HG03064 (cell line): ENCODE results near the gene P2RX7.
"Not testable (repeated sequence)": the region's sequence is repeated elsewhere in the genome, so short reads cannot be mapped to it uniquely, and the experiment has no call there.

Experiments
- ATAC-seq: cut with Tn5 transposase; IDR thresholded peaks from one replicate; pipeline ENCODE4 v1.9.1; 2021; ENCODE audit warnings: low read depth; ENCODE audit not compliant: unreplicated experiment

P2RX7 gene

DNA sequence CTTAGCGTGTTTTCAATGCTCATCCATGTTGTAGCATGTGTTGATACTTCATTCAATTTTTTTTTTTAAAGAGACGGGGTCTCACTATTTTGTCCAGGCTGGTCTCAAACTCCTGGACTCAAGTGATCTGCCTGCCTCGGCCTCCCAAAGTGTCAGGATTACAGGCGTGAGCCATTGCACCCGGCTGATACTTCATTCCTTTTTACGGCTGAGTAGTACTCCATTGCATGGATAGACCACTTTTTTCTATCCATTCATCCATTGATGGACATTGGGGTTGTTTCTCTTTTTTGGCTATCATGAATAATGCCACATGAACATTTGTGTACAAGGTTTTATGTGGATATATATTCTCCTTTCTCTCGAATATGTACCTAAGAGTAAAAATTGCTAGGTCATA is 1.2 kb downstream of the P2RX7 start:
- ATAC-seq: no peak

DNA sequence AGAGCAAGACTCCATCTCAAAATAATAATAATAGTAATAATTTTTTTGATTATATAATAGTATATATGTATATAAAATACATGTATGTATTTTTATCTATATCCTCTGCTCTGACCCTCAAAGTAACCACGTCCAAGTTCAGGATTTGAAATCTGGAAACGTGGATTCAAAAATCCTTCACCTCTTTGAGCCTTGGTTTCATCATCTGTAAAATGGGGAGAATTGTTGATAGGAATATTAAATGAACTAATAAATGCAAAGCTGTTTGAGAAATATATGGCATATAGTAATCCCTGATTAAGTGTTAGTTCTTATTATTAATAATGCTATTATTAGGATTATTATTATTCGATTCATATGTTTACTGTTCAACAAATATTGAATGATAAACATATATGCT is 2.6 kb downstream of the P2RX7 start:
- ATAC-seq: no peak

DNA sequence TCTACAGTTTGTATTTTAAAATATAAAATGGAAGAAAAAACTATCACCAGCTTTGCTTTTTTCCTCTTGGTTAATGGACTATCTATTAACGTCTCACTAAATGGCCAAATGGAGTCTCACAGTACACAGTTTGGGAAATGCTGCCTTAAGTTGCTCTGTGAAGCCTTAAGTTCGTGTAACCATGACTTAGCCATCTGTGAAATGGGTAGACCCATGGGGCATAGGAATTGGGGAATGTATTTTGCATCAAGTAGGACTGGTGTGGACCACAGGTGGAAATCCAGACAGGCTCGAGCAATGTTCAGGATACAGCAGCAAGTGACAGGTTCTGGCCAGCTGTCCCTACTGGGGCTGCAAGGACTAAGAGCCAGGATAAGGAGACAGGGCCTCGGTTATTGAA is 4.8 kb downstream of the P2RX7 start:
- no peak for ATAC-seq

DNA sequence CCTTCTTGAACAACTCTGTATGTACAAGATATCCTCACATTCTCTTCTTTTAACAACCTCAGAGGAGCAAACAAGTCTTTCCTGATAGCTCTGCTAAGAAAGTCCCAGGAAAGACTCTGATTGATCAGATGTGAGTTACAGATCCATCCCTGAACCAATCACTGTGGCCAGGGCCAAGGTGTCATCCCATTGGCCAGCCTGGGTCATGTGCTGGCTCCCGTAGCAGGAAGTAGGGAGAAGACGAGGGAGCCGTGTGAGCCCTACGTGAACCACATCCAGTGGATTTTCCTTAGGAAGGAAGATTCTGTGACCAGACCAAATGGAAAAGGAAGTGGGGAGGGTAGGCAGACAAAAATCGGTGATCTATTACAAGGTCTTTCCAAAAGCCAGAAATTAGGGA is 5.6 kb downstream of the P2RX7 start:
- ATAC-seq: no peak

DNA sequence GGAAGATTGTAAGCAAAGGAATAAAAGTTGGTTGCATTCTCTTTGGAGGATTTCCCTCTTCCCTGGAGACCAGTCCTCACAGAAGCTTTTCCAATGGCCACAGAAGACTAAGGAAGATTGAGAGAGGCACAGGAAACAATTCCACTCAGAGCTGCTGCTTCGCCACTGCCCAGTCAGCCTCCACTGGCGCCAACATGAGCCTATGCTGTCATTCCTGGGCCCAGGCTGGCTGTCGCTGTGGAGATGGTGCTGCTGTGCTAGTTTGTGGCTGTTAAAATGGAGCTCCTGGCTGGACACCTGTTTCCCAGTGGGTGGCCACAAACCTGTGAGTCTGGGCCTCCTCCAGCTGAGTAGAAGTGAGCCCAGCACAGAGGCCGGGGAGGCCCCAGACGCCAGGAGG is 6.6 kb downstream of the P2RX7 start:
- ATAC-seq: no peak

DNA sequence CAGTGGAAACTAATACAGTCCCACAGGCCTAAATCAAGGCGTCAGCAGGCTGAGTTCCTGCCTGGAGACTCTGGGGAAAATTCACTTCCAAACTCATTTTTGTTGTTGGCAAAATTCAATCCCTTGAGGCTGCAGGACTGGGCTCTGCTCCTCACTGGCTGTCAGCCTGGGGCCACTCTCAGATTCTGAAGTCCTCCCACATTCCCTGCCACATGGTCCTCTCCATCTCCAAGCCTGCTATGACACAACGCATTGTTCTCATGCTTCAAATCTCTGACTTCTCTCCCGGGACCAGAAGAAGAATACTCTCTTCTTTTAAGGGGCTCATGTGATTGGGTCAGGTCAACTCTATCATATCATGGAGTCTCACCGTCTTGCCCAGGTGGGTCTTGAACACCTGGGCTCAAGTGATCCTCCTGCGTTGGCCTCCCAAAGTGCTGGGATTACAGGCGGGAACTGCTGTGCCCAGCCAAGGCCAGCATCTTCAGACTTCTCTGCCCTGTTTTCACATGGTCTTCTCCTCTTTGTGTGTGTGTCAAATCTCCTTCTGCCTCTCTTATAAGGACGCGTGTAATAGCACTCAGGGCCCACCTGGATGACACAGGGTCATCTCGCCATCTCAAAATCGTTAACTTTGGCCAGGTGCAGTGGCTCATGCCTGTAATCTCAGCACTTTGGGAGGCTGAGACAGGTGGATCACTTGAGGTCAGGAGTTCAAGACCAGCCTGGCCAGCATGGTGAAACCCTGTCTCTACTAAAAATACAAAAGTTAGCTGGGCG is 9.7 kb downstream of the P2RX7 start:
- ATAC-seq: no peak

DNA sequence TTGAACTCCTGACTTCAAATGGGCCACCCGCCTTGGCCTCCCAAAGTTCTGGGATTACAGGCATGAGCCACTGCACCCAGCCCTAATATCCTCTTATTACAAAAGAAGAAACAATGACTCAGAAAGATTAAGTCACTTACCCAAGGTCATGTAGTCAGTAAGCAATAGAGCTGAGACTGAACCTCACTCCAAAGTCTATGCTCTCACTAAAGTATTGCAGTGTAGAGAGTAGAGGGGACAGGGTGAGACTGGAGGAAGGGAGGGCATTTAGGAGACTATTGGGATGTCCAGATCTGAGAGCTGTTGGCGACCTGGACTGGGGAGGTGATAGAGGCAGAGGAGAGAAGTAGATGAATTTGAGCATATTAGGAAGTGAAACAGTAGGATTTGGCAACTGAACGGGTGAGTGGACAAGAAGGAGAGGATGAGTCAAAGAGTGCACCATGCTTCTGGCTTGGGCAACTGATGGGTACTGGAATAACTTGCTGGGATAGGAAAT is 11.8 kb downstream of the P2RX7 start:
- ATAC-seq: no peak

DNA sequence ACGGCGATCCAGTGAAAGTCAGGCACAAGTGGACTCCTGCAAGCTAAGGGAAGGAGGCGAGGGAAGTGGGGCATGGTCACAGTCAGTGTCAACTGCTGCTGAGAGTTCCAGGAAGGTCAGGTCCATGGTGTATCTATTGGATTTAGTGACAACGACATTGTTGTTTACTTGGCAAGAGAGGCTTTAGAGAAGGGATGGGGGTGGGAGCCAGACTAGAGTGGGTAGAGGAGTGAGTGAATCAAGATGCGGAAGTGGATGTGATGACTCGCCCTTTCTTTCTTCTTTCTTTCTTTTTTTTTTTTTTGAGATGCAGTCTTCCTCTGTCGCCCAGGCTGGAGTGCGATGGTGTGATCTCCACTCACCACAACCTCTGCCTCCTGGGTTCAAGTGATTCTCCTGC is 12.5 kb downstream of the P2RX7 start:
- ATAC-seq: no peak

DNA sequence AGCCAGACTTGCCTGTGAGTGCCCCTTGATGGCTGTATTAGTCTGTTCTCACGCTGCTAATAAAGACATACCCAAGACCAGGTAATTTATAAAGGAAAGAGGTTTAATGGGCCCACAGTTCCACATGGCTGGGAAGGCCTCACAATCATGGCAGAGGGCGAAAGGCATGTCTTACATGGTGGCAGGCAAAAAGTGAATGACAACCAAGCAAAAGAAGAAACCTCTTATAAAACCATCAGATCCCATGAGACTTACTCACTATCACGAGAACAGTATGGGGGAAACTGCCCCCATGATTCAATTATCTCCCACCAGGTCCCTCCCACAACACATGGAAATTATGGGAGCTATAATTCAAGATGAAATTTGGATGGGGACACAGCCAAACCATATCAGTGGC is 16.6 kb downstream of the P2RX7 start:
- not testable (repeated sequence) for ATAC-seq

DNA sequence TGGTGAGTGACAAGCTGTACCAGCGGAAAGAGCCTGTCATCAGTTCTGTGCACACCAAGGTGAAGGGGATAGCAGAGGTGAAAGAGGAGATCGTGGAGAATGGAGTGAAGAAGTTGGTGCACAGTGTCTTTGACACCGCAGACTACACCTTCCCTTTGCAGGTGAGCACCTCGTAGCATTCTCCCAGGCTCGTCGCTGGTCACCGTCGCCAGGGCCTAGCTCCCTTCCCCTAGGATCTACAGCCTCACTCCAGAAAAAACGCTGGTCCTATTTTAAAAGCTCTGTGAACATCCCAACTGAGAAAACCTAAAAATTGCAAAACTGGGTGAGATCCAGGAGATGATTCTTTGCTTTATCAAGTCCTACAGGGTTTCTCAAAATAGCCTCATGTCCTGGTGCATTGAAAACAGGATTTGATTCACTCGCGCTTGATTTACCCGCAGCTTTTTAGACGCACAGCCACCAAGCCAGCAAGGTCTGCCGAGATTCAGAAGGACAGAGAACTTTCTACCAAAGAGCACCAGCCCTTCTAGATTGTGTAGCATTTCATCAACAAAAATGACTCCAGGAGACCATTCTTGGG is 22.2 kb downstream of the P2RX7 start:
- no peak for ATAC-seq

DNA sequence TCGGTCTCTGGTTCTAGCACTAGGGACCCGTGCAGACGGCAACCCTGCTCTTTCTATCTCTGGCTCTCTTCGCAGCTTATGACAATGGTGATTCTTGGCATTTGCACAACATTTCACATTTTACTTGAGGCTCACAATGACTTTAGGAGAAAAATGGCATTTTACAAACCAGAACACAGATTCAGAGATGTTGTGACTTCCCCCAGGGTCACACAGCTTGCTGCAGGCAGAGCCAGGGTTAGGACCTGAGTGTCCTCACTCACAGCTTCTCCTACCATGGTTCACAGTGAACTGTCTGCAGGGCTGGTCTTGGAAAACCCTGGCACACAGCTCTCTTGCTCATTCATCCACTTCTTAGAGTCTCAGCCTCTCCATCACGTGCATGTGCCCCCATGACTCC is 23.7 kb downstream of the P2RX7 start:
- no peak for ATAC-seq

DNA sequence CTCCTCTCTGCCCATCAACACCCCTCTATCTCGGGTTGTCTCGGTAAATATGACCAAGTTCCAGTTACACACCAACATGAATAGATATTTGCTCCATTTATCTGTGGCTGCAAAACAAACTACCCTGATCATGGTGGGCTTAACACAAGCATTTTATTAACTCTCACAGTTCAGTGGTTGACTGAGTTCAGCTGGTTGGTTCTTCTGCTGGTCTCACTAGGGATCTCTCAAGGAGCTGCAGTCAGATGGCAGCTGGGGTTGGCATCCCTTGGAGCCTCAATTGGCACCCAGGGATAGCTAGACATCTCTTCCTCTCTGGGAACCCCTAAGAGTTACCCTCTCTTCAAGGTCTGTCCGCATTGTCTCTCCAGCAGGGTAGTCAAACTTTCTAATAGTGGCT is 25.4 kb downstream of the P2RX7 start:
- no peak for ATAC-seq

DNA sequence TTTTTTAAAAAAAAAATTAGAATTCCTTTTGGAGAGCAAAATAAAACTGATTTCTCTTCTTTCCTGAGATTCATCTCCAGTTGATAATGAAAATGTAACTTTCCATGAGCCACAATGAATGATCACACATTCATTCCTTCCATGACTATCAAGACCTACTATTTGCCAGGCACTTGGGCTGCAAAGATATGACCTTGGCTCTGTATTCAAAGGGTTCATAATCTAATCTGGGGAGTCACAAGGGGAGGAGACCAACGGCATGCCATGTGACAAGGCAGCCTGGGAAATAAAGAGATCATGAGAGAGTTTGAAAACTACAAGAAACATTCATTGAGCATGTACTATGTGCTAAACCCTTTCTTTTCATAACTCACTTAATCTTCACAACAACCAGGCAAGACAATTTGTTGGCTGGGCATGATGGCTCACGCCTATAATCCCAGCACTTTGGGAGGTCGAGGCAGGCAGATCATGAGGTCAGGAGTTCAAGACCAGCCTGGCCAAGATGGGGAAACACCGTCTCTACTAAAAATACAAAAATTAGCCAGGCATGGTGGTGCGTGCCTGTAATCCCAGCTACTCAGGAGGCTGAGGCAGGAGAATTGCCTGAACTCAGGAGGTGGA is 26.2 kb downstream of the P2RX7 start:
- not testable (repeated sequence) for ATAC-seq

DNA sequence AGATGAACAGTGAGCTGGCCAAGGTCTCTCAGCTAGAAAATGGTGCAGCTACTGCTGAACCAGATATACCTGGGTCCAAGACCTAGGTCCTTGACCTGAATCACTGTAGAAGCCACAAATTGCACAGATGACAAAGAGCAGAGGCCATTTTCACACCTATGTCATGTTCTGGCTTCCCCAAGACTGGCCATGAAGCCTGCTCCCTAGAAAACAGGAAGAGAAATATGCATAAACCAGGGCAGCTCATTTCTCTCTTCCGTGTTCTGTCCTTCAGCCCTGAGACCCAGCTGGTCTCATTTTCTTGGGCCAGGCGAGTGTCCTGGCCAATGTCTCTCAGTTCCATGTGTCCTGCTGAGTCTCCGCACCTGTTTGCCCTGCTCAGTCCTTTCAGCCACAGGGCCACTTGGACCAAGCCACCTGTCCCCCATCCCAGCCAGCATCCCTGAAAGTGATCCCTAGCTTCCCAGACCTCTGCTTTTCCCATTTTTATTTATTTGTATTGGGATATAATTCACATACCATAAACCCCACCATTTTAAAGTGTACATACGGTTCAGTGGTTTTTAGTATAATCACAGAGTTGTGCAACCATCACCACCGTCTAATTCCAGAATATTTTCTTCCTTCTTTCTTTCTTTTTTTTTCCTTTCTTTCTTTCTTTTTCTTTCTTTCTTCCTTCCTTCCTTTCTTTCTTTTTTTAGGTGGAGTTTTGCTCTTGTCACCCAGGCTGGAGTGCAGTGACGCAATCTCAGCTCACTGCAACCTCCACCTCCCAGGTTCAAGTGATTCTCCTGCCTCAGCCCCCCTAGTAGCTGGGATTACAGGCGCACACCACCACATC is 27.0 kb downstream of the P2RX7 start:
- peak; percentile 67 for ATAC-seq

DNA sequence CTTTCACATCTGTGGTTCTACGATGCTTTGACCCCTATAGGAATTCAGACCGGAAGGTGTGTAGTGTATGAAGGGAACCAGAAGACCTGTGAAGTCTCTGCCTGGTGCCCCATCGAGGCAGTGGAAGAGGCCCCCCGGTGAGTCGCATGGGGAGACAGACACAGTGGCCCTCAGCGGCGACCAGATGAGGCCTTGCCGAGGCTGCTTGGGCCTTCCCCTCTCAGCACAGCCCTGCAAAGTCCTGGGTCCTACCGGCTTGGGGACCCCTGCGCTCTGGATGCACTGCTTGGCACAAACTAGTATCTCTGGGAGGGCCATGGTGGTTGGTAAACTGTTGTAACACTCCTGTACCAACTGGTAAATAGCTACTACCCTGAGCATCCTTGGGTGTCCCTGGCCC is 29.7 kb downstream of the P2RX7 start:
- ATAC-seq: no peak

DNA sequence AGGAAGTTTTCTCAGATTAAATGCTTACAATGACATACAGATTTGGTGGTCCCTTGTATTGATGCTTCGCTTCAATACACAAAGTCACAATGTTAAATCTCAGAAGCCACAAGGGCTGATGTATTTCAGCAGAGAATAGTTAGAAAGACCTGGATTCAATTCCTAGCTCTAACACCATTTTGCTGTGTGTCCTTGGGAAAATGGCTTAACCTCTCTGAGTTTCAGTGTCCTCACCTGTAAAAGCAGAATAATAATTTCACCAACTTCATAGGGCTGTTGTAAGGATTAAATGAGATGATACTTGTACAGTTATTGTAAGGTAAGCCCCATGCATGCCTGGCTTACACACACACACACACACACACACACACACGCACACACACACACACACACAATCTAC is 30.3 kb downstream of the P2RX7 start:
- no peak for ATAC-seq

DNA sequence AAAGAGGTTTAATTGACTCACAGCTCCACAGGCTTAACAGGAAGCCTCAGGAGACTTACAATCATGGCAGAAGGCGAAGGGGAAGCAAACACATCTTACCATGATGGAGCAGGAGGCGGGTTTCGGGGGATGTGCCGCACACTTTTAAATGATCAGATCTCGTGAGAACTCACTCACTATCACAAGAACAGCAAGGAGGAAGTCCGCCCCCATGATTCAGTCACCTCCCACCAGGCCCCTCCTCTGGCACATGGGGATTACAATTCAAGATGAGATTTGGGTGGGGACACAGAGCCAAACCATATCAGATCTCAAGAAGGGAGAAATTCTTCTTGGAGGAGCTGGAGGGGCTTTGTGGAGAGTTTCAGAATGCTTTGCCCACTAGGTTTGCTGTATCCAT is 32.2 kb downstream of the P2RX7 start:
- ATAC-seq: not testable (repeated sequence)

DNA sequence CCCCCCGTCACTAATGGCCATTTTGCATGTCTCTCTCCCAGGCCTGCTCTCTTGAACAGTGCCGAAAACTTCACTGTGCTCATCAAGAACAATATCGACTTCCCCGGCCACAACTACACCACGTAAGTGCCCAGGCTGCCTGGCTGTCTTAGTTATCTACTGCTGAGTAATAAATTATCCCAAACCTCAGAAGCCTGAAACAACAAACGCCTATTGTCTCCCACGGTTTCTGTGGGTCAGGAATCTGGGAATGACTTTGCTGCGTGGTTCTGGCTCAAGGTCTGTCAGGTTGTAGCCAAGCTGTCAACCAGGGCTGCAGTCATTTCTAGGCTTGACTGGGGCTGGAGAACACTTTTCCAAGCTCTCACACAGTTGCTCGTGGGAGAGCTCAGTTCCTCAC is 32.6 kb downstream of the P2RX7 start:
- no peak for ATAC-seq

DNA sequence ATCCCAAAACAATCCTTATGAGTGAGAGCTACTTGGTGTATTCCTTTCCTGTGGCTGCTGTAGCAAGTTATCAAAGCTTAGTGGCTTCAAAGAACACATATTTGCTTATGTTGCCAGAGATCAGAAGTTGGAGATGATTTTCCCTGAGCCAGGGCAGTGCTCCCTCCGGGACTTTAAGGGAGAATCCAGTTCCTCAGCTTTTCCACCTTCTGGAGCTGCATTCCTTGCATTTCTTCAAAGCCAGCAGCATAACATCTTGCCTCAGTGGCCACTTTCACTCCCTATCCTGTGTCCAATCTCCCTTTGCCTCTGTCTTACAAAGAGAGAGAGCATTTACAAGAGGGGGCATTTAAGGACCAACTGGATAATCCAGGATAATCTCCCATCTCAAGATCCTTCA is 33.7 kb downstream of the P2RX7 start:
- no peak for ATAC-seq

DNA sequence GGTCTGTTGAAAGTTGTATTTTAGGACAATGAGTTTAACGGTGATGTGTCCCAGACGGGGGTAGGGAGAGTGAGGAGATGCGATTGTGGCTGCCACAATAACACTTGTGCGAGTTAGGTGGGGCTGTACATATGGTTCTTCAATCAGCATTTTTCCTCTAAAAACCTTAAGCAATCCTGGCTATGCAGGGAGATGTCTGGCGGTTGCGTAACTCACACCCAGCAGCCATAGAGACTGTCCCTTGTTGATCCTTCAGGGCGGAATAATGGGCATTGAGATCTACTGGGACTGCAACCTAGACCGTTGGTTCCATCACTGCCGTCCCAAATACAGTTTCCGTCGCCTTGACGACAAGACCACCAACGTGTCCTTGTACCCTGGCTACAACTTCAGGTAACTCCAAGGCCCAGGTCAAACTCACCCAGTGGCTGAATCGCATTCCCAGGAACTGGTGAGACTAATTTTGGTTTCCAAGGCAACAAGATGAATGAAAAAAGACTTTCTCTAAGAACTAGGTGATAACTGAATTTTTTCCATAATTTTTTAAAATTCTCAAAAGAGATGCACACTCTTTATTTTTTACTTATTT is 34.6 kb downstream of the P2RX7 start:
- ATAC-seq: no peak

DNA sequence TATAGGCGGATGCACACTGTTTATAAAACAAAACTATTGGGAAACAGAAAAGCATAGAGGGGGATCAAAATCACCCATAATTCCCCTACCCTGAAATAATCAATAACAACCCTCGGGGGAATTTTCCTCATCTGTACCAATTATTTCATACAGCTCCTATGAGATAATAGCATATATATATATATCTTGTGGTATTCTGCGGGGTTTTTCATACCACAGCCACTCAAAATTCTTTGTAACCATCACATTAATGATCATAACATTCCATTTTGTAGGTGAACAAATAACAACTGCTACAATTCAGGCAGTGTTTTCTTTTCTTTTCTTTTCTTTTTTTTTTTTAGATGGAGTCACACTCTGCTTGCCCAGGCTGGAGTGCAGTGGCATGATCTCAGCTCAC is 35.3 kb downstream of the P2RX7 start:
- no peak for ATAC-seq
